HCT116 (cell line): Measurements from ENCODE around the gene TPRG1. TPM values are rescaled to one million over a fixed set of nuclear protein-coding genes. Genes with fewer than 3 reads are reported as not detected.

Experiments
- ATAC-seq: fragments of 200-7000 bp; cut with Tn5 transposase; 2 replicates; pipeline ENCODE4 v1.9.1; 2020; ENCODE audit warnings: mild to moderate bottlenecking, moderate library complexity
- BruUV-seq: library from RNA; stranded (reverse); fragments of 400-500 nt; replicated peaks from 2 replicates; lab custom pipeline; 2021; lab: Mats Ljungman, UMichigan
- CTCF ChIA-PET: fragments of 300-600 bp; sonication (Branson Sonifier 250); formaldehyde crosslinking; loops from one replicate; lab custom pipeline; 2021; ENCODE audit warnings: antibody characterized with exemption; lab: Charles Lee
- POLR2A ChIA-PET: fragments of 300-600, 350-600 bp; sonication (Branson Sonifier 250); formaldehyde crosslinking; loops from one replicate; lab custom pipeline; 2021; ENCODE audit warnings: antibody characterized with exemption; lab: Charles Lee
- RAD21 ChIA-PET, 2 experiments: fragments of 300-600 bp; sonication (Branson Sonifier 250); formaldehyde crosslinking; loops; one replicate each; lab custom pipeline; 2023; ENCODE audit warnings: low total read pairs in 2 of 2; ENCODE audit not compliant: uncharacterized antibody in 2 of 2, unreplicated experiment in 2 of 2, low non-redundant PET in 1 of 2; lab: Charles Lee
- DNase-seq: peaks from one replicate; pipeline ENCODE4 v3.0.0-alpha.2; 2010; ENCODE audit warnings: low read depth, low spot score
- H2AFZ ChIP-seq: fragments of 200-600 bp; shearing (Covaris generic), sonication (generic); 2 replicates; pipeline ENCODE4 v1.6.1; 2017; ENCODE audit warnings: low read depth, mixed run types, mixed read lengths, antibody characterized with exemption, low read length; ENCODE audit not compliant: poor library complexity, severe bottlenecking
- H3K27ac ChIP-seq: 2 replicates; pipeline ENCODE4 v1.5.1; 2012; ENCODE audit warnings: low read depth, low read length
- H3K27me3 ChIP-seq: fragments of 200-600 bp; sonication (generic); 2 replicates; pipeline ENCODE4 v1.6.1; 2016; ENCODE audit warnings: mixed run types, low read length, mixed read lengths; ENCODE audit not compliant: insufficient read depth
- H3K36me3 ChIP-seq, 2 experiments: fragments of 200-500 bp in 1 of 2; fragments of 200-600 bp in 1 of 2; sonication (Bioruptor generic) in 1 of 2; sonication (generic) in 1 of 2; 2 replicates each; pipeline versions ENCODE4 v1.5.1 to v1.6.1; 2014 to 2016; ENCODE audit warnings: low read length in 2 of 2, inconsistent platforms in 1 of 2, mixed read lengths in 1 of 2, mixed run types in 1 of 2; ENCODE audit not compliant: insufficient read depth in 2 of 2, control insufficient read depth in 1 of 2
- H3K4me1 ChIP-seq, 2 experiments: fragments of 200-600 bp in 1 of 2; sonication (generic) in 1 of 2; 2 replicates each; pipeline versions ENCODE4 v1.5.1 to v1.6.1; 2012 to 2017; ENCODE audit warnings: low read length in 2 of 2, inconsistent platforms in 1 of 2, mild to moderate bottlenecking in 1 of 2, mixed read lengths in 1 of 2, mixed run types in 1 of 2, moderate library complexity in 1 of 2; ENCODE audit not compliant: insufficient read depth in 2 of 2, control insufficient read depth in 1 of 2
- H3K4me2 ChIP-seq: fragments of 200-600 bp; sonication (generic); 2 replicates; pipeline ENCODE4 v1.6.1; 2017; ENCODE audit warnings: mixed run types, low read length, mixed read lengths
- H3K4me3 ChIP-seq, 2 experiments: fragments of 200-600 bp in 1 of 2; sonication (generic) in 1 of 2; replicated peaks in 1 of 2; 2 replicates each; pipeline ENCODE4 v1.5.1; 2011 to 2016; ENCODE audit warnings: low read length in 2 of 2, control low read depth in 1 of 2, low read depth in 1 of 2, mild to moderate bottlenecking in 1 of 2, mixed read lengths in 1 of 2, mixed run types in 1 of 2
- H3K79me2 ChIP-seq: fragments of 200-600 bp; sonication (generic); 2 replicates; pipeline ENCODE4 v1.6.1; 2017; ENCODE audit warnings: mild to moderate bottlenecking, mixed run types, low read length, moderate library complexity, mixed read lengths; ENCODE audit not compliant: insufficient read depth
- H3K9ac ChIP-seq: fragments of 200-600 bp; sonication (generic); 2 replicates; pipeline ENCODE4 v1.6.1; 2016; ENCODE audit warnings: low read length, mixed read lengths
- H3K9me2 ChIP-seq: fragments of 200-600 bp; sonication (generic), shearing (Covaris generic); 2 replicates; pipeline ENCODE4 v1.6.1; 2017; ENCODE audit warnings: mixed run types, mild to moderate bottlenecking, moderate library complexity; ENCODE audit not compliant: insufficient read depth
- H3K9me3 ChIP-seq, 2 experiments: fragments of 200-500 bp in 1 of 2; fragments of 200-600 bp in 1 of 2; sonication (Bioruptor generic) in 1 of 2; sonication (generic) in 1 of 2; 2 replicates each; pipeline ENCODE4 v1.6.1; 2014 to 2017; ENCODE audit warnings: low read length in 2 of 2, mixed read lengths in 2 of 2, inconsistent platforms in 1 of 2, low read depth in 1 of 2, mild to moderate bottlenecking in 1 of 2, mixed run types in 1 of 2, moderate library complexity in 1 of 2; ENCODE audit not compliant: control insufficient read depth in 1 of 2, insufficient read depth in 1 of 2
- H4K20me1 ChIP-seq: fragments of 200-600 bp; sonication (generic), shearing (Covaris generic); 2 replicates; pipeline ENCODE4 v1.6.1; 2017; ENCODE audit warnings: mixed run types, mild to moderate bottlenecking, moderate library complexity; ENCODE audit not compliant: insufficient read depth
- CEBPB ChIP-seq: IDR thresholded peaks from 2 replicates; pipeline ENCODE4 v1.6.1; 2012; ENCODE audit warnings: low read depth
- ELF1 ChIP-seq: IDR thresholded peaks from 2 replicates; pipeline ENCODE4 v1.6.1; 2012; ENCODE audit warnings: low read depth, borderline replicate concordance
- SIN3A ChIP-seq: IDR thresholded peaks from 2 replicates; pipeline ENCODE4 v1.6.1; 2012; ENCODE audit warnings: low read depth
- SP1 ChIP-seq: IDR thresholded peaks from 2 replicates; pipeline ENCODE4 v1.6.1; 2012; ENCODE audit warnings: low read depth
- YY1 ChIP-seq: IDR thresholded peaks from 2 replicates; pipeline ENCODE4 v1.6.1; 2011; ENCODE audit warnings: low read length, low read depth, moderate library complexity, mild to moderate bottlenecking; ENCODE audit not compliant: insufficient replicate concordance; ENCODE audit errors: extremely low read depth
- intact Hi-C: fragments of 100-400 bp; cut with micrococcal nuclease; formaldehyde crosslinking; loops from 2 replicates; pipeline ENCODE4 v1.10.0; 2022
- total RNA-seq: library from RNA; stranded (reverse); gene quantifications from one replicate; pipeline ENCODE4 v1.2.1, GENCODE V29; 2021; ENCODE audit not compliant: unreplicated experiment
- TF ChIP-seq, protein P1 (sequence below): IDR thresholded peaks from 2 replicates; pipeline ENCODE4 v1.6.1; 2012

Gene TPRG1
- total RNA-seq, 1 experiment from 2014 or later = 2.8 TPM

- H3K27ac ChIP-seq = no peak overlapping the region
- H3K9me3 ChIP-seq = no peaks in the 10 kb centered on the region
- RAD21 ChIA-PET = no interaction called here
- H4K20me1 ChIP-seq = no peaks in the 10 kb centered on the region
- H3K79me2 ChIP-seq = no peaks in the 10 kb centered on the region
- CTCF ChIA-PET = no interaction called here
- ATAC-seq = no peak
- H3K36me3 ChIP-seq = no peaks in the 10 kb centered on the region
- peaks cover 9 to 13% of the 10 kb centered on the region in 2 experiments for H3K4me1 ChIP-seq
- no peaks in the 10 kb centered on the region for H3K9me2 ChIP-seq
- H3K9ac ChIP-seq = no peak overlapping the region
- no peaks in the 10 kb centered on the region for H3K27me3 ChIP-seq
- H3K4me2 ChIP-seq = no peak overlapping the region
- H3K4me3 ChIP-seq = no peak overlapping the region
- BruUV-seq = no TSS peak
- DNase-seq = no peak
- intact Hi-C loops = no loop called here
- TF ChIP-seq YY1 = no peak
- no peak for TF ChIP-seq CEBPB
- TF ChIP-seq, all 23 proteins: peak for 0
- POLR2A ChIA-PET = no interaction called here
- no peak overlapping the region for H2AFZ ChIP-seq
Observed at GRCh38 chr3:189157232-189158007, 14.4 kb upstream of the TPRG1 start.

DNA sequence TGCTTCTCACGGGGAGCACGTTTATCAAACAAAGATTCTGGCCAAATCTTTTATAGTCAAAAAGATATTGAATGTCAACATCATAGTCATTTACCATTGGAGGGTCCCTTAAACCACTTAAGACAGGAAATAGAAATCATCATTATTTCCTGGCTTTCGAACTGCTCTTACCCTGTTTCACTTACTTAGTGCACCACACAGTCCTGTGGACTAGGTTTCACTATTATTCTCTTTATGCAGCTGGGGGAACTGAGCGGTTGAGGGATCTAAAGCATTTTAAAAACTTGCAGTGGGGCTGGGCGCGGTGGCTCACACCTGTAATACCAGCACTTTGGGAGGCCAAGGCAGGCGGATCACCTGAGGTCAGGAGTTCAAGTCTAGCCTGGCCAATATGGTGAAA lies 13.7 kb upstream of the TPRG1 start:
- TF ChIP-seq SIN3A (no peak), SP1 (no peak), ELF1 (no peak)
- TF ChIP-seq, protein P1, sequence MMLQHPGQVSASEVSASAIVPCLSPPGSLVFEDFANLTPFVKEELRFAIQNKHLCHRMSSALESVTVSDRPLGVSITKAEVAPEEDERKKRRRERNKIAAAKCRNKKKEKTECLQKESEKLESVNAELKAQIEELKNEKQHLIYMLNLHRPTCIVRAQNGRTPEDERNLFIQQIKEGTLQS = no peak
- no peak for ATAC-seq
- intact Hi-C loops = no loop called here

More for the DNA sequence above, 13.7 kb upstream of the TPRG1 start:
- ChIA-PET RAD21 (no interaction called here), POLR2A (no interaction called here), CTCF (no interaction called here)
- DNase-seq = no peak
- H3K4me1 ChIP-seq = peaks cover 9 to 13% of the 10 kb centered on the region in 2 experiments
- H3K27me3 ChIP-seq = no peaks in the 10 kb centered on the region
- no peak overlapping the region for H2AFZ ChIP-seq
- no peak overlapping the region for H3K27ac ChIP-seq
- no peaks in the 10 kb centered on the region for H4K20me1 ChIP-seq
- no peak overlapping the region for H3K9ac ChIP-seq
- H3K79me2 ChIP-seq = no peaks in the 10 kb centered on the region
- no peak overlapping the region for H3K4me3 ChIP-seq
- no peaks in the 10 kb centered on the region for H3K9me3 ChIP-seq
- H3K36me3 ChIP-seq = no peaks in the 10 kb centered on the region
- no peak overlapping the region for H3K4me2 ChIP-seq
- BruUV-seq = no TSS peak
- H3K9me2 ChIP-seq = no peaks in the 10 kb centered on the region
